HG03045 (cell line): Measurements from ENCODE around the gene ATP2B1.
A peak's percentile ranks its signal among the peaks of the same experiment; 100 is the strongest.
"Not testable (repeated sequence)": the region's sequence is repeated elsewhere in the genome, so short reads cannot be mapped to it uniquely, and the experiment has no call there.

Experiments used
- ATAC-seq: cut with Tn5 transposase; IDR thresholded peaks from one replicate; pipeline ENCODE4 v1.9.1; 2021; ENCODE audit warnings: mild to moderate bottlenecking, moderate library complexity; ENCODE audit not compliant: unreplicated experiment

Gene ATP2B1

GRCh38 chr12:89717759-89718523 is 9.3 kb upstream of the ATP2B1 start:
- no peak for ATAC-seq

DNA sequence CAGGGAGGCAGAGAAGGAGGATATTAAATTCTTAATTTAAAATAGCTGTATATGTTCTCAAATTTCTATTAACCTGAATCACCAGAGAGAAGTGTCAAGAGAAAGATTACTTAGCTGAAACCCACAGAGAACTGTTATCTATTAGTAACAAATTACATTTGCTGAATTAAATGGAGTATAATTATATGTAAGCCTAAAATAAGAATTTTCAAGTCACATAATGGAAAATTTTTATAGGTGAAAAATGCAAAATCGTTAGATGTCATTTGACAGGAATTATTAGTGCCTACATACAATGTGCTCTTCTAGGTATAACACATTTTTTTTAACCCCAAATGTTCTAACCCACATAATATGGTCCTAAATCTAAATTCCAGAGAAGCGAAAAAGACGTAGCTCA is 4.1 kb upstream of the ATP2B1 start:
- ATAC-seq, result no peak

- no peak for ATAC-seq
These were observed 2.5 kb upstream of the ATP2B1 start for GRCh38 chr12:89710873-89711750.

DNA sequence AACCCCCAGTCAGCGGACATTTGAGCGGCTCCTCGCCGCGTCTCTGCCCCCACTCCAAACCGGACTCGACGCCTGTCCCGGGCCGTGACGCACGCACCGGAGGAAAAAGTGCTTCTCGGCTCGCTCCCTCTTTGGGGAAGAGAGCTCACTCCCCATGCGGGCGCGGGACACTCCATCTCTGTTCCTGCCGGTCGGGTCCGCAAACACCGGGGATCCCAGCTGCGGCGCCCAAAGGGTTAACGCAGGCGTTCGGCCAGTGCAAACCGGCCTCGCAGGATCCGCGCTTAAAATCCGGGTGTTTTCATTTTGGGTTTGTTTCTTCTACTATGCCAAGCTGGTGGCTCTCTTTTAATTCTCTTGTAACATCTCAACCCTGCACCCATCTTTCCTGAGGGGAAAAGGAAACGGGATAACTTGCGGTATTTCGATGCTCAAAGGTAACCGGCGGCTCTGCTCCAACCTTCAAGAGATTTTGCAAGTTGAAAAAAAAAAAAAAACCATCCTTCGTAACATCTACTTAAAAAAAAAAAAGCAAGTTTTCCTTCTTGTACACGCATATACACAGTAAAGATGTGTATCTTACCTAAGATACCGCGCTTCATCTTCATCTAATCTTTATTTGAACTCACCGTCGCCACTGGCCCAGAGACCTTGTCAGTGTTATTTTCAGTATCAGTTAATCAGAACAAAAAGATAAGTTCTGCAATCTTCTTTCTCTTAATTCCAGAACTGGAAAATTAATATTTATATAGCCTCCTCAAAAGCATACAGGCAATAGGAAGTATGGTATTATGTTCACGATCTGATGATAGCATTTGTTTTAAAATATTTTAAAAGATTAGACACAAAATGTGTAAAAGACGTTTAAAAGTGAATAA is 1.6 kb upstream of the ATP2B1 start:
- ATAC-seq, result no peak

GRCh38 chr12:89709157-89709994 is 738 bp upstream of the ATP2B1 start:
- ATAC-seq, result peak; percentile 71

DNA sequence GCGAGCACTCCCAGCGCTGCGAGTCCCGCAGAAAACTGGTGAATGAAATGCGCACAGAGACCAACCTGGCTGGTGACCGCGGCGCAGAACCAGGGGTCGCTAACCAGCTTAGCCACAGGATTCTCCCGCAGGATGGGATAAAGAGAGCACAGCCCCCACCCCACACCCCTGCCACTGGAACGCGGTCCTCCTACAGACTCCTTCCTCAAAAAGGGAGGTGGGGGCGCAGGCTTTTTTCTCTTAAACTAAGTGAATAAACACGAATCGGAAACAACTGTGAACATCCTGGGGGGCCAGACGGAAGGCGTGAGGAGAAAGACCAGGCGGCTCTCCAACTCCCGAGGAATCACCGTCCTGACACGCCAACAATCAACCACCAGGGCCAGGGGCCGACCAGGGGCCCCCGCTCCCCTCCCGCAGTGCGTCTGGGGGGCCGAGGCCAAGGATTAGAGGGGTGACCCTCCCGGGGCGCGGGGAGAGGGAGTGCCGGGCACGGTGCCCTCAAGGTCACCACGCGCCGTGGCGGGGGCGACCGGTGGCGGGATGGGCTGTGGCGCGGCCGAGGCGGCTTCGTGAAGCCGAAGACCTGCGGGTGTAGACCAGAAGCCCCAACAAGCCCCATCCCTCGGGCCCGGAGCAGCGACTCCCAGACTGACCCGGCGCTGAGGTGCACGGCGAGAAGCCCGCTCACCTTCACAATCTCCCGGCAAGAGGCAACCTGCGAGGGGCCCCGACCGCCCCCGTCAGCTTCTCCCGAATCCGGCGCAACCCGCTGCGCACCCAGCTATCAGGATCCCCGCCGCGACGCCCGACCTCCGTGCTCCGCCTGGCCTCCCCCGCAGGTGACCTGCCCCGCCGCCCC is 704 bp downstream of the ATP2B1 start:
- ATAC-seq, result peak; percentile 3

DNA sequence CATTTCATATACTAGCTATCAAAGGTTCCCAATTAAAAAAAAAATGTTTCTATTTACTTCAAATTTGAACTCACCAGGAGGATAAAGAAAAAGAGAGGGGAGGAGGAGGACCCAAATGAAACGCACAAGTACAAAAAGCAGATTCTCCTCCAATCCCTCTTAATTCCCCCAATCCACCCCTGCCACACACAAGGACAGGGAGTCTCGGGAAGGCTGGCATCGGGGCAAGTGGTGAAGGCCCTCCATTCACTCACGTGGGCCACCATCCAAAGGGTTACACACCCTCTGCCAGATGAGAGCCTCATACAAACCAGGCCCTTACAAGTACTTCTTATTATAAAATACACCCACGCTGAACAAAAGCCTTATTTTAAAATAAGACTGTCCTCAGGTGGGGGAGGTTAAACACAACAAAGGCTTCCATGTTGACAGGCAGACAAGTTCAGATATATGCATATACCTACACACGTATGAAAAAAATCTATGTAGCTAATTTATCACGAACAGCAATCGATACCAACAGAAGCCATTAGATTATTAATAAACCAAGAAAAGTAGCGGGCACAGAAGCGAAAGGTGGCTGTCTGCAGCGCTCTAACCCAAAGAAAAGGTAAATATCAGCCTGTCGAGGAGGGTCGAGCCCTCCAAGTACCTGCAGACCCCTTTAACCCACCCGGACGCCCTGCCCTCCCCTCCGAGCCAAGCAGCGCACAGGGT is 1.5 kb downstream of the ATP2B1 start:
- no peak for ATAC-seq

GRCh38 chr12:89706551-89706950 is 2.1 kb downstream of the ATP2B1 start:
- no peak for ATAC-seq

- ATAC-seq, result no peak
These were observed 4.2 kb downstream of the ATP2B1 start for GRCh38 chr12:89704457-89704856.

DNA sequence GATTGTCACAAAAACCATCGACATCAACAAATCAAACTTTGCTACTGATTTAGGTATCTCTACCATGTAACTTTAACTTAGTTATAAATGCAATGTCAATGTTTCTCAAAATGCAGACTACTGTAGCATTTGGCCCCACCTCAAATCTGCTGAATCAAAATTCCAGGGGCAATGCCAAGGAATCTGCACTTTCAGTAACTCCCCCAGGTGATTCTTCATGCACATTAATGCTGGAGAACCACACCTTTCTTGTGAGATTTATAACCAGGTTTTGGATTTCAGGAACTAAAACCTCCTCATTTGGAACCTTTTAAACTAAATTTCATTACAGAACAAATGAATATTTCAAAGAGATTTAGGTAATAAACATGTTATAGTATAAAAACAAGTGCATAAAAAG is 4.9 kb downstream of the ATP2B1 start:
- no peak for ATAC-seq

GRCh38 chr12:89702503-89702902 is 6.1 kb downstream of the ATP2B1 start:
- ATAC-seq, result no peak

- ATAC-seq, result no peak
These were observed 6.9 kb downstream of the ATP2B1 start for GRCh38 chr12:89701606-89702206.

DNA sequence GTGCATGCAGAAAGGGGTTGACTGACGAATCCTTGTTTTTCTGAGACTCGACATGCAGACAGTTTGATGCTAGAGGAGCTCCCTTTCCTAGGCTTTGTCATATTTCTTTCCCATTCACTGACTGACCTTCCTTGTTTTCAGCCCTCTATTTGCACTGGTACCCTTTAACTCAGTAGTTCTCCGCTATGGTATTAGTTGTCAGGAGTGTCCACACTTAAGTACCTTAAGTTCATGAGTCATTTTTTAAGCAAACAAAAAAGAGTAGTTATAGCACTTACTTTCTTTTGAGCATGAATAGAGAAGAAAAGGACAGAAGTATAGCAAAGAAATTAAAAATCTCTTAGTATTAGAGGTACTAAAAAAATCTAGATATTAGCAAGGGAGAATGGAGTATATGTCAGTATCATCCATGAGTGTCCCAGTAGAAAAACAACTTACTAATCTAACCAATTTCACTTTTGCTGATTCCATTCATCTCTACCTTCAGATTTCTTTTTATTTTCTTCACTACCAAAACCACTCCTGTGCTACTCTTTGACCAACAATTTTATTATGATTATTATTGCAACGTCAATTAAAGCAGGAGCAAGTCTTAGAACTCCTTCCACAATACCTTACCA is 8.3 kb downstream of the ATP2B1 start:
- no peak for ATAC-seq

DNA sequence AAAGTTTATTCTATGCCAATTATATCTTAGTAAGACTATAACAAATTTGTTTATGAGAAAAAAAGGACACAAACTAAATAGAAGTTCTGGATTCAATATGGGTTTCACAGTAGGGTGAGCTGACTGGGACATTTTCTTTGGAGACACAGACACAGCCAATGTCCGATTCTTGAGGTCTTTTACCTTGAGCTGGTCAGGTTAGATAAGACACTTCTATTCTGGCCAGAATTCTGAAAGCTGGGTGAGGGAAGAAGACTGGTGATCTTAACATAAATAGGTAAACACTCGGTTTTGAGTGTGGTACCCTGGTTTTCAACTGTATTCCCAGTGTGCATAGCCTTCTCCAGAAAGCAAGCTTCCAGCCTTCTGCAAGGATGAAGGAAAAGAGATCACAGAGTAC is 10.0 kb downstream of the ATP2B1 start:
- ATAC-seq, result no peak

GRCh38 chr12:89697728-89698127 is 10.9 kb downstream of the ATP2B1 start:
- not testable (repeated sequence) for ATAC-seq

DNA sequence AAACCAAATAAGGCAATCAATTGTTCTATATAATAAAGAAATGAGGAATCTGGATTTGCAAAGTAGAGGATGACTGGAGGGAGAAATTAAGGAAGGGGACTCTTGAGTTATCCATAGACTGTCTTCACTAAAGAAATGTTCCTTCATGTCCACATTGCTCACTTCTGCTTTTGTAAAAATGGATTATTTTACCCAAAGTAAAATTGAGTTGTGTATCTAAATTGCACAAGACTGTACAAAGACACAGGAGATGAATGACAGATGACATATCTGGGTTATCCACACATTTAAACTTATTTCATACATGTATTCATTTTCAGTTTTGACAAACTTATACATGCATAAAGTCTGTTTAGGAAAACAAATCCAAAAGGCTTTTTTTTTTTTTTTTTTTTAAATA is 11.3 kb downstream of the ATP2B1 start:
- no peak for ATAC-seq

GRCh38 chr12:89695830-89696229 is 12.8 kb downstream of the ATP2B1 start:
- no peak for ATAC-seq

DNA sequence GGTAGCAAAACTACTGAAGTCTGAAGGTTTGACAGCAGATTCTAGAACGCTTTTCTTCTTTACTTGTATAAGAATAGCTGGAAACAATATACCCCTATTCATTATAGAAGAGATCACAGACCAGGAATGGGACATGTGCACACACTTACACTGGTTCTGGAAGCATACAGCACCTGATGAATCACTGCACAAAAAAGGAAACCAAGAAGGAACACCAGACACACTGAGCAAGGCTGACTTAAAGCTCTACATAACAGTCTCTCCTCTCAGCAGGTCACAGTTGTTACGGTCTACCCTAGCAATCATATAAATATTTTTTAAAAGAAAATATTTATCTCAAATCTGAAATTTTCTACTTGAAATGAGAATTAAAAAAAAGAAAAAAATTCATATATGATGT is 13.5 kb downstream of the ATP2B1 start:
- no peak for ATAC-seq
